Stimulated activated memory B cell treated with anti-CD40 and anti-IgM and Interleukin-4, amounts not matched to agents 10 μg/mL and 1 μg/mL and 100 μg/mL, for 72 hours (primary cell): ENCODE results near the gene GJA9.
"Not testable (repeated sequence)": the region's sequence is repeated elsewhere in the genome, so short reads cannot be mapped to it uniquely, and the experiment has no call there.

ENCODE experiments used
- ATAC-seq: fragments of 150-1000 bp; cut with Tn5 transposase; 2 replicates; pipeline ENCODE4 v1.10.0; 2021
- H3K27ac Mint-ChIP-seq: one replicate; pipeline ENCODE4 v1.8.0; 2022; ENCODE audit warnings: mild to moderate bottlenecking, mixed read lengths
- H3K27me3 Mint-ChIP-seq: one replicate; pipeline ENCODE4 v1.8.0; 2022; ENCODE audit warnings: mixed read lengths
- H3K36me3 Mint-ChIP-seq: one replicate; pipeline ENCODE4 v1.8.0; 2022; ENCODE audit warnings: mixed read lengths
- H3K4me1 Mint-ChIP-seq: one replicate; pipeline ENCODE4 v1.8.0; 2022; ENCODE audit warnings: mixed read lengths
- H3K4me3 Mint-ChIP-seq: one replicate; pipeline ENCODE4 v1.8.0; 2022; ENCODE audit warnings: mild to moderate bottlenecking, moderate library complexity, mixed read lengths
- H3K9me3 Mint-ChIP-seq: one replicate; pipeline ENCODE4 v1.8.0; 2022; ENCODE audit warnings: mixed read lengths

The GJA9 gene

GRCh38 chr1:38858833-38859560 lies 22.4 kb downstream of the GJA9 start:
- H3K4me1 Mint-ChIP-seq: peaks cover 51% of the 10 kb centered on the region
- peaks cover 26% of the 10 kb centered on the region for H3K36me3 Mint-ChIP-seq
- H3K27me3 Mint-ChIP-seq: no peaks in the 10 kb centered on the region
- peak; percentile 78 for ATAC-seq
- peak overlapping the region; percentile 76 for H3K27ac Mint-ChIP-seq
- H3K9me3 Mint-ChIP-seq: no peaks in the 10 kb centered on the region
- peak overlapping the region; percentile 90 for H3K4me3 Mint-ChIP-seq

DNA sequence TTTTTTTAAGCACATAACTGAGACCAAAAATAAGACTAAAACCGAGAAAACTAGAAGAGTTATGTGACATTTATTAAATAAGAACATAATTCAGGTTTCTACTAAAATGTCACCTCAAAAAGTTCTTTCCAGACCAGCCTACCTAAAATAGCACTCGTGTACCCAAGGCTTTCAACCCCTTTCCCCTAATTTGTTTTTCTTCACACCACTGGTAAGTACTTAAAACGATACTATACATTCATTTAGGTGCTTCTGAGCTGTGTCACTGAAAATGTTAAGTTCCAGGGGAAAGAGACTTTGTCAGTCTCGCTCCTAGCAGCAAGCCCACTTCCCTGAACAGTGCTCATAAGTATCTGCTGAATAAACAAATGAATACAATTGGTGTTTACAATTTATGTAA lies 28.6 kb downstream of the GJA9 start:
- Mint-ChIP-seq H3K9me3 (no peaks in the 10 kb centered on the region), H3K4me3 (peak overlapping the region; percentile 45), H3K4me1 (peaks cover 43% of the 10 kb centered on the region), H3K36me3 (peaks cover 62% of the 10 kb centered on the region), H3K27ac (peak overlapping the region; percentile 78), H3K27me3 (no peaks in the 10 kb centered on the region)
- ATAC-seq: peak; percentile 89

DNA sequence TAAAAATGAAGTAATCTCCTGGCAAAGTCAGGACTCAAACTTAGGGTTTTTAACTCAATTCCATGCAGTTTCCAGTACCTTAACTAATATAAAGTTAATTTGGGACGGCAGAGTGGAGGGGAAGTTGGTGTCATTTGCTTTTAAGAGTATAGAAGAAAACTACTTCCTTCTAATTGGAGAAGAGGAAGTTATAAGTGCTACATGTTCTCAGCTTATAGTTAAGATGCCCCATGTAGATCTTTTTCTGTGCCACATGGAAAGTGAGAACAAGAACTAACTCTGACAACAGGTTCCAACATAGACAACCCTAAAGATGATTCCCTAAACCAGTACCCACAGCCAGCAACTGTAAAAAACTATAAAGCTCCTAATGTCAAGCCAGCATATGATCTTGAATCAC lies 33.3 kb downstream of the GJA9 start:
- H3K36me3 Mint-ChIP-seq: peaks cover 62% of the 10 kb centered on the region
- peak; percentile 68 for ATAC-seq
- no peaks in the 10 kb centered on the region for H3K9me3 Mint-ChIP-seq
- no peak overlapping the region for H3K4me3 Mint-ChIP-seq
- H3K4me1 Mint-ChIP-seq: peaks cover 26% of the 10 kb centered on the region
- H3K27ac Mint-ChIP-seq: peak overlapping the region; percentile 72
- no peaks in the 10 kb centered on the region for H3K27me3 Mint-ChIP-seq

DNA sequence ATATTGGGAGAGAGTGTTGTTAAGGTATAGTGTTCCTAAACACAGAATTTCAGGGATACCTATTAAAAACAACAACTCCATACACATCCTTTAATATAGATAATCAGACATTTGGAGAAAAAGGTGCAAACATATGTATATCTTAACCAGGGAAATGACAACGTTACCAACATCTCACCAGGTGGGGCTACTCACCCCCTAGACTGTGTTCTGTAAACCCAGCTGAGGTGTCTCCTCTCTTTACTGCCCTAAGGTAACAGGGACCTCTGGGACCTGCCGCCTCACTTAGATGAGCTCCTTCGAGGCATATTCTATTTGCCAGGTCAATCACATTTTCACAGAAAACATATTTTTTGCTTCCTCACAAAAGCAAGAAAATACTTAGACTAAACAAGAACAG lies 35.2 kb downstream of the GJA9 start:
- H3K36me3 Mint-ChIP-seq: peaks cover 55% of the 10 kb centered on the region
- H3K9me3 Mint-ChIP-seq: no peaks in the 10 kb centered on the region
- H3K27ac Mint-ChIP-seq: no peak overlapping the region
- no peak overlapping the region for H3K4me3 Mint-ChIP-seq
- H3K27me3 Mint-ChIP-seq: no peaks in the 10 kb centered on the region
- peaks cover 18% of the 10 kb centered on the region for H3K4me1 Mint-ChIP-seq
- ATAC-seq: no peak

GRCh38 chr1:38845088-38845487 lies 36.3 kb downstream of the GJA9 start:
- peaks cover 18% of the 10 kb centered on the region for H3K4me1 Mint-ChIP-seq
- peaks cover 53% of the 10 kb centered on the region for H3K36me3 Mint-ChIP-seq
- ATAC-seq, H3K27ac Mint-ChIP-seq, H3K27me3 Mint-ChIP-seq, H3K9me3 Mint-ChIP-seq, H3K4me3 Mint-ChIP-seq: not testable (repeated sequence)

DNA sequence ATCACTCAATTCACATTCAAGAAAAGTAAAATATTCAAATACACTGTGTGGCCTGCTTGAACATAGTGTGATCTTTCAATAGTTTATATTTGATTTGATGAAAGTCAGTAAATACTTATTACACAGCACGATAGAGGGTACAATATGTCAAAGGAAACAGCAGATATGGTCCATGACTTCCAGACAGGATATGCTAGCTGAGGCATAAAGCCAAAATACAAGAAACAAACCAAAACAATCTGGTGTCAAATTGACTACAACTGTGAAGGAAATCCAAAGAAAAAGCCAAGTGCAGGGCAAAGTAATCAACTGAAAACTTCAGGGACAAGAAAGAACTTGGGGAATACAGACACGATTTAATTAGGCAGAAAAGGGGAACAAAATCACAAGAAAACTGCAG lies 41.1 kb downstream of the GJA9 start:
- Mint-ChIP-seq H3K4me1 (peaks cover 8% of the 10 kb centered on the region), H3K27ac (no peak overlapping the region), H3K9me3 (no peaks in the 10 kb centered on the region)

GRCh38 chr1:38839363-38839762 lies 42.0 kb downstream of the GJA9 start:
- H3K27me3 Mint-ChIP-seq: no peaks in the 10 kb centered on the region
- H3K9me3 Mint-ChIP-seq: no peaks in the 10 kb centered on the region
- H3K4me3 Mint-ChIP-seq: no peak overlapping the region
- H3K27ac Mint-ChIP-seq: no peak overlapping the region
- ATAC-seq: no peak
- H3K4me1 Mint-ChIP-seq: peaks cover 6% of the 10 kb centered on the region
- H3K36me3 Mint-ChIP-seq: peaks cover 40% of the 10 kb centered on the region

More for the DNA sequence above, 41.1 kb downstream of the GJA9 start:
- Mint-ChIP-seq H3K27me3 (no peaks in the 10 kb centered on the region), H3K4me3 (no peak overlapping the region), H3K36me3 (peaks cover 50% of the 10 kb centered on the region)
- no peak for ATAC-seq

GRCh38 chr1:38836316-38836715 lies 45.1 kb downstream of the GJA9 start:
- peaks cover 27% of the 10 kb centered on the region for H3K36me3 Mint-ChIP-seq
- not testable (repeated sequence) for ATAC-seq, H3K4me1 Mint-ChIP-seq, H3K4me3 Mint-ChIP-seq, H3K9me3 Mint-ChIP-seq, H3K27ac Mint-ChIP-seq, H3K27me3 Mint-ChIP-seq

DNA sequence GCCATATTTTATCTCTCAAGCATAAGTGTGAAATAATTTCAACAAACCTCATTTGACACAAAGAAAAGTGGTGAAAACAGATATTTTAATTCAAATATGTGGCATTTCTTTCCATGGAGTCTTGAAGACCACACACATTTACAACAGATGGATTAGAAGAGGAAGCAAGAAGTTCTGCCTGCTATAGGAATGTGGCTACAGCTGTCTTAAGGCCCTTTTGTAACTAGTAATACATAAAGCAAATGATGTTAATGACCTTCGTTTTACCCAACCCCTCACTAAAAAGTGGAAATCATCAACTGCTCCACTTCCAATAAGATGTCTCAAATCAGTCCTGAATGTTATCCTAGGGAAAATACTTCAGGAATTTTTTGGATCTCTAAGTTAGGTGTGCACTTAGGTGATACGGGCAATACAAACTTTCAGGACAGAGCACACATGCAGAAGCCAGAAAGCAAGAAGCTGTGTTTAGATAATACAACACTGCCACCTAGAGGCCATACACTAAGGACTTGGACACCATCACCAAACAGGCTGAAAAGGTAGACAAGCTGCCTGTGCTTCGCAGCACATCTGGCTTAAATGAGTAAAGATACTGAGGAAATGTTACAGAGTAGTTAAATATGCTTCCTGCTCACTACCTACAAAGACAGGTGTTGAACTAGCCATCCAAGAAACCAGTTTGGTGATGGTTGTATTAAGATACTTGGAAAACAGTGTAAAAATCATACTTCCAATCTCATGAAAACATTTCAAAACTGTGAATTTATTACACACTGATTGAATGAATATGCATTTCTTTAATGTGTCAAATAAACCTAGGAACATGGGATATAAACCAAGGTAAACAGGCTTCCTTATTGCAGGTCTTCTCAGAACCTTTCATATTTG lies 46.2 kb downstream of the GJA9 start:
- Mint-ChIP-seq H3K9me3 (no peaks in the 10 kb centered on the region), H3K27ac (no peak overlapping the region)
- ATAC-seq: peak; percentile 90

GRCh38 chr1:38834221-38834782 lies 47.1 kb downstream of the GJA9 start:
- Mint-ChIP-seq H3K4me3 (no peak overlapping the region), H3K9me3 (no peaks in the 10 kb centered on the region), H3K36me3 (peaks cover 17% of the 10 kb centered on the region), H3K4me1 (no peaks in the 10 kb centered on the region), H3K27me3 (peaks cover 18% of the 10 kb centered on the region), H3K27ac (no peak overlapping the region)
- ATAC-seq: no peak

More for the DNA sequence above, 46.2 kb downstream of the GJA9 start:
- Mint-ChIP-seq H3K4me3 (no peak overlapping the region), H3K4me1 (no peaks in the 10 kb centered on the region), H3K36me3 (peaks cover 22% of the 10 kb centered on the region), H3K27me3 (peaks cover 11% of the 10 kb centered on the region)

GRCh38 chr1:38833146-38833545 lies 48.2 kb downstream of the GJA9 start:
- no peak for ATAC-seq
- Mint-ChIP-seq H3K36me3 (peaks cover 5% of the 10 kb centered on the region), H3K4me1 (no peaks in the 10 kb centered on the region), H3K9me3 (no peaks in the 10 kb centered on the region), H3K4me3 (no peak overlapping the region), H3K27ac (no peak overlapping the region), H3K27me3 (peaks cover 24% of the 10 kb centered on the region)

DNA sequence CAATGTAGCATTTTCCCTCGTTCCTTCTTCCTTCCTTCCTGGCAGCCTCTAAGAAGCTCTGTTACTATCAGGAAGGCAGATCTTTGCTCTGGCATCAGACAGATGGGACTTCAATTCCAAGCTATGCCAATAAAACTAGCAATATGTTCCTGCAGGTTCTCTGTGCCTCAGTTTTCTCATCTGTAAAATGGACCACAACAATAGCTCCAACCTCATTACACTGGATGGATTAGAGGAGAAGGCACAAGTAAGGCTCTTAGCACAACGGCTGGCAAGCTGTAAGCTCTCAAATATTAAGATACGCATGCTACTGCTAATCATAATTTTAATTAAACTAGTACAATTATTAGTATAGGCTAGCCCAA lies 49.0 kb downstream of the GJA9 start:
- no peaks in the 10 kb centered on the region for H3K36me3 Mint-ChIP-seq
- no peaks in the 10 kb centered on the region for H3K9me3 Mint-ChIP-seq
- no peak overlapping the region for H3K4me3 Mint-ChIP-seq
- no peaks in the 10 kb centered on the region for H3K4me1 Mint-ChIP-seq
- no peak for ATAC-seq
- H3K27me3 Mint-ChIP-seq: peaks cover 24% of the 10 kb centered on the region
- H3K27ac Mint-ChIP-seq: no peak overlapping the region

GRCh38 chr1:38831731-38832369 lies 49.5 kb downstream of the GJA9 start:
- Mint-ChIP-seq H3K27me3 (peaks cover 24% of the 10 kb centered on the region), H3K4me1 (no peaks in the 10 kb centered on the region), H3K4me3 (no peak overlapping the region), H3K36me3 (no peaks in the 10 kb centered on the region), H3K27ac (no peak overlapping the region), H3K9me3 (no peaks in the 10 kb centered on the region)
- ATAC-seq: no peak

- H3K36me3 Mint-ChIP-seq: no peaks in the 10 kb centered on the region
- no peak overlapping the region for H3K4me3 Mint-ChIP-seq
- H3K9me3 Mint-ChIP-seq: no peaks in the 10 kb centered on the region
- H3K27me3 Mint-ChIP-seq: peaks cover 39% of the 10 kb centered on the region
- ATAC-seq: no peak
- H3K27ac Mint-ChIP-seq: no peak overlapping the region
- peaks cover 7% of the 10 kb centered on the region for H3K4me1 Mint-ChIP-seq
Observed at GRCh38 chr1:38829368-38829767, 52.0 kb downstream of the GJA9 start.

GRCh38 chr1:38827318-38827717 lies 54.1 kb downstream of the GJA9 start:
- Mint-ChIP-seq H3K27ac (no peak overlapping the region), H3K9me3 (no peaks in the 10 kb centered on the region), H3K36me3 (no peaks in the 10 kb centered on the region), H3K4me1 (peaks cover 7% of the 10 kb centered on the region), H3K27me3 (peaks cover 54% of the 10 kb centered on the region), H3K4me3 (no peak overlapping the region)
- ATAC-seq: no peak
